Measurements from ENCODE around the gene PLA2G2C.

DNA sequence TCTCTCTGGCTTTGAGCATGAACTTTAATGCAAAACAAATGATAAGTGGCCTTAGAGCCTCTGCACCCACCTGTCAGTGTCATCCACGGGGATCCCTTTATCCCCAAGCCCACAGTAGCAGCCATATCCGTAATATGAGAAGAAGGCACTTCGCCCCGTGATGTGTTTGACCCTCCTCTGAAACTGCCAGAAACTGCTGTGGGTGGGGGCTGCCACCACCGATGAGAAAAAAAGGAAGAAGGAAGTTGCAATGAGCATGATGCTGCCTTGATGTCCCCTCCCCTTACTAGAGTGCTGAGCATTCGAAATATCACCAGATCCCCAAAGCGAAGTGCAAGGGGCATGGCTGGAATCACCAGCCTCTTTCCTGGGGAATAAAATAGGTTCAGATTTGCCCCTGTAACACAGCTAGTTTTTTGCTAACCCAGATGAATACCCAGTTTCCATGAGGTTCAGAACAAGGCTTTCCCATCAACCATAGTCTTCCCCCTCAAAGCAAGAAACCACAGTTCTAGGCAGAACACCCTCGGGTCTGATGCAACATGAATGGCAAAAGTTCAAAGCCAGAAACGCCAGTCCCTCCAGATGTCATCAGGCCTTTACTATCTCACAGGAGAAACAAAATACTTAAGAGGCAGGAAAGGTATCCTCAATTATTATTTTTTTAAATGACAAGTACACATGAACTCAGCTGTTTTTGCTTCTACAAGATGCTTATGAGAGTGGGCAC is 11.2 kb downstream of the PLA2G2C start:
- TF ChIP-seq, protein P1, sequence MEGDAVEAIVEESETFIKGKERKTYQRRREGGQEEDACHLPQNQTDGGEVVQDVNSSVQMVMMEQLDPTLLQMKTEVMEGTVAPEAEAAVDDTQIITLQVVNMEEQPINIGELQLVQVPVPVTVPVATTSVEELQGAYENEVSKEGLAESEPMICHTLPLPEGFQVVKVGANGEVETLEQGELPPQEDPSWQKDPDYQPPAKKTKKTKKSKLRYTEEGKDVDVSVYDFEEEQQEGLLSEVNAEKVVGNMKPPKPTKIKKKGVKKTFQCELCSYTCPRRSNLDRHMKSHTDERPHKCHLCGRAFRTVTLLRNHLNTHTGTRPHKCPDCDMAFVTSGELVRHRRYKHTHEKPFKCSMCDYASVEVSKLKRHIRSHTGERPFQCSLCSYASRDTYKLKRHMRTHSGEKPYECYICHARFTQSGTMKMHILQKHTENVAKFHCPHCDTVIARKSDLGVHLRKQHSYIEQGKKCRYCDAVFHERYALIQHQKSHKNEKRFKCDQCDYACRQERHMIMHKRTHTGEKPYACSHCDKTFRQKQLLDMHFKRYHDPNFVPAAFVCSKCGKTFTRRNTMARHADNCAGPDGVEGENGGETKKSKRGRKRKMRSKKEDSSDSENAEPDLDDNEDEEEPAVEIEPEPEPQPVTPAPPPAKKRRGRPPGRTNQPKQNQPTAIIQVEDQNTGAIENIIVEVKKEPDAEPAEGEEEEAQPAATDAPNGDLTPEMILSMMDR (conservative IDR thresholded peaks at IDR 0.05; ENCODE audit: low read length): no peak
- TF ChIP-seq EZH2phosphoT487 (IDR thresholded peaks at IDR 0.05; ENCODE audit: borderline replicate concordance, low read depth, low read length): no peak

Measured in OCI-LY7 (cell line).